Thyroid gland (tissue), 4 donors: ENCODE results near the gene PDE6D. TPM values are rescaled to one million over a fixed set of nuclear protein-coding genes. Genes with fewer than 3 reads are reported as not detected.
A peak's percentile ranks its signal among the peaks of the same experiment; 100 is the strongest.

Experiments
- DNase-seq, 2 donors: peaks; one replicate each; pipeline ENCODE4 v3.0.0-alpha.2; 2019
- H3K27ac ChIP-seq, 3 donors: fragments of 200-600 bp; sonication (generic); 1 replicate in 2 of 3; 2 replicates in 1 of 3; pipeline ENCODE4 v1.5.1; 2016 to 2019; ENCODE audit warnings: mild to moderate bottlenecking in 1 of 3, moderate library complexity in 1 of 3
- H3K27me3 ChIP-seq: fragments of 200-600 bp; sonication (generic); one replicate; pipeline ENCODE4 v1.5.1; 2019
- H3K36me3 ChIP-seq, 2 donors: fragments of 200-600 bp; sonication (generic); one replicate each; pipeline ENCODE4 v1.5.1; 2016 to 2019
- H3K4me1 ChIP-seq, 2 donors: fragments of 200-600 bp; sonication (generic); one replicate each; pipeline ENCODE4 v1.5.1; 2017 to 2019
- H3K4me3 ChIP-seq, 3 donors: fragments of 200-600 bp; sonication (generic); replicated peaks in 1 of 3; 1 replicate in 2 of 3; 2 replicates in 1 of 3; pipeline ENCODE4 v1.5.1; 2016; ENCODE audit warnings: mild to moderate bottlenecking in 1 of 3
- H3K9me3 ChIP-seq: fragments of 200-600 bp; sonication (generic); one replicate; pipeline ENCODE4 v1.5.1; 2017
- CTCF ChIP-seq, 6 experiments: fragments of 200-600 bp in 3 of 6; fragments of 450-650 bp in 3 of 6; sonication (generic) in 3 of 6; IDR thresholded peaks; one replicate each; pipeline ENCODE4 v1.5.1; 2016 to 2019; ENCODE audit warnings: antibody characterized with exemption in 6 of 6, mild to moderate bottlenecking in 2 of 6, inconsistent platforms in 1 of 6, moderate library complexity in 1 of 6
- POLR2A ChIP-seq, 2 donors: fragments of 450-650 bp; IDR thresholded peaks; one replicate each; pipeline ENCODE4 v1.6.1; 2017; ENCODE audit warnings: antibody characterized with exemption in 2 of 2, mild to moderate bottlenecking in 2 of 2, moderate library complexity in 1 of 2
- WGBS, 2 donors: methylation state at CpG; one replicate each; pipeline ENCODE4 v1.1.5; 2017; 5-methylcytosine and 5-hydroxymethylcytosine counted together
- intact Hi-C: fragments of 100-400 bp; cut with DNase I; formaldehyde crosslinking; loops from one replicate; pipeline ENCODE4 v1.15.1; 2023
- total RNA-seq, 4 donors: library from RNA; depleted of rRNA; stranded (reverse); fragments of >200 nt; gene quantifications; one replicate each; pipeline ENCODE4 v1.2.3, GENCODE V29; 2016

PDE6D gene
- total RNA-seq, result 10 to 100 TPM; 19.8 to 46.1 (median 28.5) TPM

GRCh38 chr2:231780909-231781797, at the start of gene PDE6D:
TSS of gene PDE6D (minus strand) at chr2:231781282. CDS start at chr2:231781114, 168 bp downstream.
- H3K27ac ChIP-seq, result peak within 1 kb of the TSS; percentile 59 to 91 (median 88)
- peak in 1 of 2 donors; percentile 92 for TF ChIP-seq POLR2A (IDR thresholded peaks at IDR 0.05)
- no peak for TF ChIP-seq CTCF (IDR thresholded peaks at IDR 0.05)
- DNase-seq, result peak; percentile 96 to 98
- H3K4me3 ChIP-seq, result peak within 1 kb of the TSS; percentile 38 to 91 (median 77)
- H3K9me3 ChIP-seq, result no peaks in the 10 kb centered on the region
- H3K36me3 ChIP-seq, result no peaks in the 10 kb centered on the region
- H3K4me1 ChIP-seq, result peaks cover 21 to 34% of the 10 kb centered on the region in 2 donors
- 1 to 3% methylated on average over 17 to 31 of the region's 67 CpGs for WGBS, 2 donors
- intact Hi-C loops, result no loop called here
- H3K27me3 ChIP-seq, result no peaks in the 10 kb centered on the region

- intact Hi-C loops, result no loop called here
- H3K36me3 ChIP-seq, result no peaks in the 10 kb centered on the region
- no peaks in the 10 kb centered on the region for H3K27me3 ChIP-seq
- TF ChIP-seq CTCF (IDR thresholded peaks at IDR 0.05), result no peak
- no peak for TF ChIP-seq POLR2A (IDR thresholded peaks at IDR 0.05)
- no peak overlapping the region for H3K27ac ChIP-seq
- WGBS, 2 donors, result 59 to 69% methylated on average over 3 of the region's 3 CpGs
- H3K9me3 ChIP-seq, result no peaks in the 10 kb centered on the region
- no peak for DNase-seq
- H3K4me3 ChIP-seq, result no peak overlapping the region
- H3K4me1 ChIP-seq, result no peaks in the 10 kb centered on the region
These were observed 40.8 kb upstream of the PDE6D start for GRCh38 chr2:231821908-231822307.

GRCh38 chr2:231820786-231821303, 39.8 kb upstream of the PDE6D start:
- TF ChIP-seq CTCF (IDR thresholded peaks at IDR 0.05), result no peak
- no peak for TF ChIP-seq POLR2A (IDR thresholded peaks at IDR 0.05)
- WGBS, 2 donors, result 73 to 76% methylated on average over 12 of the region's 12 CpGs
- Histone ChIP-seq H3K4me3 (no peak overlapping the region), H3K27me3 (no peaks in the 10 kb centered on the region), H3K36me3 (no peaks in the 10 kb centered on the region), H3K27ac (no peak overlapping the region), H3K9me3 (no peaks in the 10 kb centered on the region), H3K4me1 (no peaks in the 10 kb centered on the region)
- intact Hi-C loops, result no loop called here
- DNase-seq, result no peak

- TF ChIP-seq CTCF (IDR thresholded peaks at IDR 0.05), result no peak
- no peak for TF ChIP-seq POLR2A (IDR thresholded peaks at IDR 0.05)
- H3K27ac ChIP-seq, result no peak overlapping the region
- 62 to 81% methylated on average over 1 of the region's 2 CpGs for WGBS, 2 donors
- DNase-seq, result no peak
- no peaks in the 10 kb centered on the region for H3K9me3 ChIP-seq
- no peaks in the 10 kb centered on the region for H3K36me3 ChIP-seq
- intact Hi-C loops, result no loop called here
- no peaks in the 10 kb centered on the region for H3K27me3 ChIP-seq
- H3K4me1 ChIP-seq, result no peaks in the 10 kb centered on the region
- no peak overlapping the region for H3K4me3 ChIP-seq
These were observed 38.5 kb upstream of the PDE6D start for GRCh38 chr2:231819447-231820042.
